Panc1 (cell line): ENCODE results near the gene ZNF469. TPM values are rescaled to one million over a fixed set of nuclear protein-coding genes. Genes with fewer than 3 reads are reported as not detected.

Experiments
- ATAC-seq: fragments of 200-7000 bp; cut with Tn5 transposase; 2 replicates; pipeline ENCODE4 v1.9.1; 2020; ENCODE audit warnings: mild to moderate bottlenecking, moderate library complexity
- BruUV-seq: library from RNA; stranded (reverse); fragments of 400-500 nt; replicated peaks from 2 replicates; lab custom pipeline; 2021; lab: Mats Ljungman, UMichigan
- CTCF ChIA-PET: fragments of 300-600 bp; sonication (Branson Sonifier 250); formaldehyde crosslinking; loops from one replicate; lab custom pipeline; 2022; ENCODE audit warnings: antibody characterized with exemption; lab: Charles Lee
- POLR2A ChIA-PET: fragments of 300-600 bp; sonication (Branson Sonifier 250); formaldehyde crosslinking; loops from one replicate; lab custom pipeline; 2022; ENCODE audit warnings: antibody characterized with exemption; lab: Charles Lee
- DNase-seq: peaks from one replicate; pipeline ENCODE4 v3.0.0-alpha.2; 2010; ENCODE audit warnings: low read depth, low spot score
- H3K27ac ChIP-seq: 2 replicates; pipeline ENCODE4 v1.5.1; 2011; ENCODE audit warnings: mild to moderate bottlenecking, low read length, inconsistent platforms
- H3K27me3 ChIP-seq: fragments of 200-500 bp; sonication (Bioruptor generic); 2 replicates; pipeline ENCODE4 v1.6.0; 2014; ENCODE audit warnings: low read length, inconsistent platforms; ENCODE audit not compliant: control insufficient read depth, insufficient read depth
- H3K36me3 ChIP-seq: fragments of 200-500 bp; sonication (Bioruptor generic); 2 replicates; pipeline ENCODE4 v1.5.1; 2014; ENCODE audit warnings: inconsistent platforms, mild to moderate bottlenecking, low read length, moderate library complexity; ENCODE audit not compliant: control insufficient read depth, insufficient read depth
- H3K4me1 ChIP-seq: 2 replicates; pipeline ENCODE4 v1.5.1; 2011; ENCODE audit warnings: inconsistent platforms, mild to moderate bottlenecking, low read length, moderate library complexity; ENCODE audit not compliant: control insufficient read depth, insufficient read depth
- H3K4me3 ChIP-seq, 2 experiments: 2 replicates each; pipeline ENCODE4 v1.5.1; 2011 to 2012; ENCODE audit warnings: low read depth in 2 of 2, low read length in 2 of 2, mild to moderate bottlenecking in 2 of 2, inconsistent platforms in 1 of 2, moderate library complexity in 1 of 2
- H3K9me3 ChIP-seq: fragments of 200-500 bp; sonication (Bioruptor generic); 2 replicates; pipeline ENCODE4 v1.5.1; 2014; ENCODE audit warnings: low read depth, mild to moderate bottlenecking, inconsistent platforms, low read length, moderate library complexity; ENCODE audit not compliant: control insufficient read depth, insufficient read depth
- CTCF ChIP-seq: fragments of 450-650 bp; IDR thresholded peaks from 2 replicates; pipeline ENCODE4 v1.5.1; 2017; ENCODE audit warnings: mild to moderate bottlenecking
- POLR2AphosphoS5 ChIP-seq: IDR thresholded peaks from 2 replicates; pipeline ENCODE4 v1.6.1; 2012; ENCODE audit warnings: mild to moderate bottlenecking, low read depth, low read length, moderate library complexity
- REST ChIP-seq, 2 experiments: IDR thresholded peaks; 2 replicates each; pipeline ENCODE4 v1.6.1; 2011 to 2012; ENCODE audit warnings: low read depth in 2 of 2, control low read depth in 1 of 2, low read length in 1 of 2, mild to moderate bottlenecking in 1 of 2, moderate library complexity in 1 of 2; ENCODE audit not compliant: insufficient read depth in 1 of 2
- SIN3A ChIP-seq: IDR thresholded peaks from 2 replicates; pipeline ENCODE4 v1.6.1; 2012; ENCODE audit warnings: low read depth, mild to moderate bottlenecking, low read length, moderate library complexity, borderline replicate concordance; ENCODE audit not compliant: insufficient read depth
- TCF7L2 ChIP-seq: IDR thresholded peaks from 2 replicates; pipeline ENCODE4 v1.6.1; 2011; ENCODE audit warnings: mild to moderate bottlenecking, low read depth, low read length, inconsistent platforms
- in situ Hi-C: cut with HindIII; loops from 2 replicates; pipeline ENCODE4 v1.10.0; 2016; ENCODE audit warnings: low sequenced_read_pairs, low pct_unique_long_range_greater_than_20kb
- intact Hi-C: fragments of 100-400 bp; cut with micrococcal nuclease; formaldehyde crosslinking; loops from one replicate; pipeline ENCODE4 v1.10.0; 2022; ENCODE audit not compliant: unreplicated experiment
- total RNA-seq: library from RNA; stranded (reverse); gene quantifications from one replicate; pipeline ENCODE4 v1.2.1, GENCODE V29; 2021; ENCODE audit not compliant: unreplicated experiment

The ZNF469 gene
- total RNA-seq, 1 experiment from 2014 or later, result 1.3 TPM

DNA sequence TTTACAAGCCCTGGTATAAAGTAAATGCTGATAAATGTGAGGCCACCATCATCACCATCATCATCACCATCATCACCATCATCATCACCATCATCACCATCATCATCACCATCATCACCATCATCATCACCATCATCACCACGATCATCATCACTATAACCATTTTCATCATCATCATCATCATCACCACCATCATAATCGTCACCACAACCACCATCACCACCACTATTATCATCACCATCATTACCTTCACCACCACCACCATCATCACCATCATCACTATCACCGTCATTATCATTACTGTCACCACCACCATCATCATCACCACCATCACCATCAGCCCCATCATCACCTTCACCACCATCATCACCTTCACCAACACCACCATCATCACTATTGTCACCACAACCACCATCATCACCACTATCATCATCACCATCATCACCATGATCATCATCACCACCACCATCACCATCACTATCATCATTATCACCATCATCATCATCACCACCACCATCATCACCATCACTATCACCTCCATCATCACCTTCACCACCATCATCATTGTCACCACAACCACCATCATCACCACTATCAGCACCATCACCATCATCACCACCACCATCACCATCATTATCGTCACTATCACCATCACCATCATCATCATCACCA, 16.6 kb upstream of the ZNF469 start:
- Histone ChIP-seq H3K27ac (no peak overlapping the region), H3K36me3 (no peaks in the 10 kb centered on the region), H3K27me3 (no peaks in the 10 kb centered on the region), H3K9me3 (no peaks in the 10 kb centered on the region; the same call in 1 of the 2 replicates), H3K4me3 (no peak overlapping the region), H3K4me1 (no peaks in the 10 kb centered on the region)
- DNase-seq, result no peak
- POLR2A ChIA-PET, result no interaction called here
- no TSS peak for BruUV-seq
- intact Hi-C loops, result no loop called here
- ATAC-seq, result no peak
- in situ Hi-C loops, result no loop called here
- CTCF ChIA-PET, result no interaction called here
- no peak for TF ChIP-seq CTCF
- TF ChIP-seq REST (IDR thresholded peaks at IDR 0.05; ENCODE audit: insufficient read depth in 1 of 2, low read depth in 2 of 2, low read length in 1 of 2), result no peak
- TF ChIP-seq SIN3A, result no peak
- no peak for TF ChIP-seq POLR2AphosphoS5
- no peak for TF ChIP-seq TCF7L2

- no peaks in the 10 kb centered on the region for H3K27me3 ChIP-seq
- no peak for TF ChIP-seq TCF7L2
- no peak for TF ChIP-seq CTCF
- TF ChIP-seq REST (IDR thresholded peaks at IDR 0.05; ENCODE audit: insufficient read depth in 1 of 2, low read depth in 2 of 2, low read length in 1 of 2), result no peak
- no peak for TF ChIP-seq SIN3A
- TF ChIP-seq POLR2AphosphoS5, result no peak
- DNase-seq (no peak), ATAC-seq (no peak)
- H3K36me3 ChIP-seq, result no peaks in the 10 kb centered on the region
- ChIA-PET POLR2A (no interaction called here), CTCF (no interaction called here)
- no peak overlapping the region for H3K27ac ChIP-seq
- BruUV-seq, result no TSS peak
- no peaks in the 10 kb centered on the region for H3K4me1 ChIP-seq
- H3K9me3 ChIP-seq, result no peaks in the 10 kb centered on the region; the same call in 1 of the 2 replicates
- intact Hi-C loops, result no loop called here
- in situ Hi-C loops, result no loop called here
- H3K4me3 ChIP-seq, result no peak overlapping the region
Measured at GRCh38 chr16:88366704-88367047, 16.1 kb upstream of the ZNF469 start.
